ENCODE measurements around the gene KIRREL3. TPM values are rescaled to one million over a fixed set of nuclear protein-coding genes. Genes with fewer than 3 reads are reported as not detected.
"Not testable (repeated sequence)": the region's sequence is repeated elsewhere in the genome, so short reads cannot be mapped to it uniquely, and the experiment has no call there.

KIRREL3 gene
- total and polyA plus RNA-seq, 5 donors from 2014 or later = not detected

DNA sequence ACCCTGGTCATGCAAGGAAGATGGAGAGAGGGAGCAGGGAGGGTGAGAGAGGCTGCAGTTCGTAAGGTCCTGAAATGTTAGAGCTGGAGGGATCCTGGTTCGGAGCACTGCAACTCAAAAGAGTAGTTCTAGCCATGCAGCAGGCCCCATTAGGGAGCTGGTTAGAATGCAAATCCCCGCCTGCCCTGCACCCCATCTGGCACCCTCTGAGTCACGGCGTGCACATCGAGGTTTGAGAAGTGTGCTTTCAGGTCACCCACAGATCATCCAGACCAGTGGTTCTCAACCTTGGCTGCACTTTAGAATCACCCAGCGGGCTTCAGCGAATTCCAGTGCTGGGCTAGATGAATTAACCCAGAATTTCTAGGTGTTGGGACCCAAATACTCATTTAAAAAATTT, 596.9 kb downstream of the KIRREL3 start:
- no peak overlapping the region for H3K27ac Mint-ChIP-seq

DNA sequence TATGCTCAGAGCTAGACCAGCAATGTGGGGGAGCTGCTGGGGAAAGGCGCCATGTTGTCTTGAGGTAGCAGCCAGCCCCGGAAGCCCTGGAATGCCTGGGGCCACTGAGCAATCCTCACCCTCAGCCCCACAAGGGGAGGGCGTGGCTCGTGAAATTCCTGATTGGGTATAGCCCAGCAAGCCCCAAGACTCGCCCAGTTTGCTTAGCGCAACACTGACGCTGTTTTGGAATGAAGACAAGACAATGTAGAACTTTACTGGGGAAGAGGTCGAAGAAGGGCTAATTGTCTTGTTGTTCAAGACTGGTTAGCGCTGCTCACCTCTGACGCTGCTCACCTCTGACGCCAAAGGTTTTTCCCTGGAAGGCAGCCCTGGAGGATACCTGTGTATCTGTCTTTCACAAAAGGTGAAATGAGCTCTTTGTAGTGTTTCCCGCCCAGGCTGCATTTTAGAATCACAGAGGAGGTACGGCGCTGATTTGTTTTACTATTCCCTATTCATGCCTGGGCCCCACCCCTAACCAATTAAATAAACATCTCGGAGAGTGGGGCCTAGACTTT, 597.5 kb downstream of the KIRREL3 start:
- DNase-seq = no peak
- H3K27ac Mint-ChIP-seq = no peak overlapping the region
- ATAC-seq (ENCODE audit: low read depth in 2 of 2) = no peak
- H3K36me3 Mint-ChIP-seq = no peaks in the 10 kb centered on the region
- no peak overlapping the region for H3K4me3 ChIP-seq (ENCODE audit: low read depth, low read length)
- no peak overlapping the region for H3K27ac ChIP-seq (ENCODE audit: insufficient read depth, low read length, poor library complexity, severe bottlenecking)
- H3K4me3 Mint-ChIP-seq = no peak overlapping the region
- H3K27me3 ChIP-seq (ENCODE audit: control insufficient read depth, insufficient read depth, low read length) = no peaks in the 10 kb centered on the region
- H3K27me3 Mint-ChIP-seq = no peaks in the 10 kb centered on the region
- peaks cover 0 to 2% (median 0%) of the 10 kb centered on the region in 7 donors for H3K9me3 Mint-ChIP-seq
- no peaks in the 10 kb centered on the region for H3K4me1 ChIP-seq (ENCODE audit: control insufficient read depth, insufficient read depth, low read length, poor library complexity, severe bottlenecking)
- no peaks in the 10 kb centered on the region for H3K9me3 ChIP-seq (ENCODE audit: control insufficient read depth in 2 of 2, low read length in 2 of 2)
- H3K4me1 Mint-ChIP-seq = no peaks in the 10 kb centered on the region
- H3K36me3 ChIP-seq (ENCODE audit: control insufficient read depth, insufficient read depth, low read length) = no peaks in the 10 kb centered on the region

More for the DNA sequence above, 596.9 kb downstream of the KIRREL3 start:
- H3K4me1 Mint-ChIP-seq = no peaks in the 10 kb centered on the region
- peaks cover 0 to 2% (median 0%) of the 10 kb centered on the region in 7 donors for H3K9me3 Mint-ChIP-seq
- no peaks in the 10 kb centered on the region for H3K27me3 Mint-ChIP-seq
- no peak for ATAC-seq (ENCODE audit: low read depth in 2 of 2)
- Histone ChIP-seq H3K27me3 (ENCODE audit: control insufficient read depth, insufficient read depth, low read length) (no peaks in the 10 kb centered on the region), H3K4me1 (ENCODE audit: control insufficient read depth, insufficient read depth, low read length, poor library complexity, severe bottlenecking) (no peaks in the 10 kb centered on the region), H3K36me3 (ENCODE audit: control insufficient read depth, insufficient read depth, low read length) (no peaks in the 10 kb centered on the region), H3K9me3 (ENCODE audit: control insufficient read depth in 2 of 2, low read length in 2 of 2) (no peaks in the 10 kb centered on the region), H3K27ac (ENCODE audit: insufficient read depth, low read length, poor library complexity, severe bottlenecking) (no peak overlapping the region), H3K4me3 (ENCODE audit: low read depth, low read length) (no peak overlapping the region)
- no peak overlapping the region for H3K4me3 Mint-ChIP-seq
- DNase-seq = no peak
- no peaks in the 10 kb centered on the region for H3K36me3 Mint-ChIP-seq

DNA sequence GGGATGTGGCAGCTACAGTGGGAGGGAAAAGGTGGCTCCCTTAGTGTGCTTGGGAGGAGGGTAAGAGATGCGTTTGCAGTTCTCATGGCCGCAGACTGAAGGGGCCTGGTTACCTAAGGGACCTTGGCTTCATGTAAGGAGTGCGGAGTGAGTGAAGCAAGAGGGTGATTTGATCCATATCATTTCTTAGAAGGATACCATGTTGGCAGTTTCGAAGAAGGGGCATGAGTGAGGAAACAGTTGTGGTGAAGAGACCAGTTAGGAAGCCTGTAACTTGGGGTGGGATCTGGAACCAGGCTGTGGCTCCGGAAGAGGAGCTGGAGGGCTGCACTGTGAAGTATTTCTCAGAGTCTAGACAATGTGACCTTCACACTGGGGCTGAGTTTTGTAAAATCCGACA, 600.1 kb downstream of the KIRREL3 start:
- no peak for ATAC-seq (ENCODE audit: low read depth in 2 of 2)
- peak overlapping the region in 1 of 4 donors; percentile 0 for H3K4me3 Mint-ChIP-seq

DNA sequence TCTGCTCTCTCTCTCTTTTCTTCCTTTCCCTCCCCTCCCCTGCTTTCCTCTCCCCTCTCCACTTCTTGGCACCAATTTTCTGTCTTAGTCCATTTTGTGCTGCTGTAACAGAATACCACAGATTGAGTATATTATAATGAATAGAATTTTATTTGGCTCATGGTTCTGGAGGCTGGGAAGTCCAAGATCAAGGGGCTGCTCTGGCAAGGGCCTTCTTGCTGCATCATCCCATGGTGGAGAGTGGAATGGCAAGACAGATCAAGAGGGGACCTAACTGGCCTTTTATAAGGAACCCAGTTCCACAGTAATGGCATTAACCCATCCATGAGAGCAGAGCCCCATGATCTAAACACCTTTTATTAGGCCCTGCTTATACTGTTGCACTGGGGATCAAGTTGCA, 600.6 kb downstream of the KIRREL3 start:
- no peaks in the 10 kb centered on the region for H3K27me3 Mint-ChIP-seq
- no peak overlapping the region for H3K4me3 Mint-ChIP-seq
- H3K36me3 Mint-ChIP-seq = no peaks in the 10 kb centered on the region

More for the DNA sequence above, 600.1 kb downstream of the KIRREL3 start:
- H3K4me1 Mint-ChIP-seq = no peaks in the 10 kb centered on the region
- no peaks in the 10 kb centered on the region for H3K9me3 ChIP-seq (ENCODE audit: control insufficient read depth in 2 of 2, low read length in 2 of 2)
- no peaks in the 10 kb centered on the region for H3K27me3 Mint-ChIP-seq
- no peaks in the 10 kb centered on the region for H3K4me1 ChIP-seq (ENCODE audit: control insufficient read depth, insufficient read depth, low read length, poor library complexity, severe bottlenecking)
- no peak for DNase-seq
- H3K4me3 ChIP-seq (ENCODE audit: low read depth, low read length) = no peak overlapping the region
- H3K36me3 ChIP-seq (ENCODE audit: control insufficient read depth, insufficient read depth, low read length) = no peaks in the 10 kb centered on the region
- H3K27ac Mint-ChIP-seq = no peak overlapping the region
- no peak overlapping the region for H3K27ac ChIP-seq (ENCODE audit: insufficient read depth, low read length, poor library complexity, severe bottlenecking)
- peaks cover 0 to 2% (median 0%) of the 10 kb centered on the region in 7 donors for H3K9me3 Mint-ChIP-seq
- no peaks in the 10 kb centered on the region for H3K27me3 ChIP-seq (ENCODE audit: control insufficient read depth, insufficient read depth, low read length)
- H3K36me3 Mint-ChIP-seq = no peaks in the 10 kb centered on the region

DNA sequence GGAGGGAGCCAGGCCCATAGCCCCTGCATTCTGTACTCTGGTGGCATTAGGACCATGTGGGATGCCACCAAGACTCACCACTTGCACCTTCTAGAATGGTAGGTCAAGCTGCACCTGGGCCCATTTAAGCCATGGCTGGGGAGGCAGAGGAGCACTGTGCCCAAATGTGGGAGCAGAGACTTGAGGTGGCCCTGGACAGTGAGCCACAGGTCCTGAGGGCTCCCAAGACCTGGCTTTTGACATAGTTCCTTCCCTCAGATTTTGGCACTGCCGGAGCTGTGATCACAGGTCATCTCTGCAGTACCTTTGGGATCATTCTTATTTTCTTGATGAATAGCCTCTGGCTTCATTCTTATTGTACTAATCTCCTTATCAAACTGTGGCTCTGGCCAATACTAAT, 601.8 kb downstream of the KIRREL3 start:
- no peaks in the 10 kb centered on the region for H3K36me3 ChIP-seq (ENCODE audit: control insufficient read depth, insufficient read depth, low read length)
- no peaks in the 10 kb centered on the region for H3K27me3 Mint-ChIP-seq
- no peaks in the 10 kb centered on the region for H3K27me3 ChIP-seq (ENCODE audit: control insufficient read depth, insufficient read depth, low read length)
- no peak overlapping the region for H3K4me3 ChIP-seq (ENCODE audit: low read depth, low read length)
- no peaks in the 10 kb centered on the region for H3K4me1 ChIP-seq (ENCODE audit: control insufficient read depth, insufficient read depth, low read length, poor library complexity, severe bottlenecking)
- DNase-seq (no peak), ATAC-seq (ENCODE audit: low read depth in 2 of 2) (no peak)
- no peaks in the 10 kb centered on the region for H3K9me3 ChIP-seq (ENCODE audit: control insufficient read depth in 2 of 2, low read length in 2 of 2)
- H3K4me3 Mint-ChIP-seq = no peak overlapping the region
- H3K36me3 Mint-ChIP-seq = no peaks in the 10 kb centered on the region
- H3K4me1 Mint-ChIP-seq = no peaks in the 10 kb centered on the region
- no peak overlapping the region for H3K27ac Mint-ChIP-seq
- no peak overlapping the region for H3K27ac ChIP-seq (ENCODE audit: insufficient read depth, low read length, poor library complexity, severe bottlenecking)
- peaks cover 0 to 2% (median 0%) of the 10 kb centered on the region in 7 donors for H3K9me3 Mint-ChIP-seq

More for the DNA sequence above, 600.6 kb downstream of the KIRREL3 start:
- Mint-ChIP-seq H3K4me1 (no peaks in the 10 kb centered on the region), H3K27ac (no peak overlapping the region), H3K9me3 (peaks cover 0 to 2% (median 0%) of the 10 kb centered on the region in 7 donors)
- Histone ChIP-seq H3K36me3 (ENCODE audit: control insufficient read depth, insufficient read depth, low read length) (no peaks in the 10 kb centered on the region), H3K27me3 (ENCODE audit: control insufficient read depth, insufficient read depth, low read length) (no peaks in the 10 kb centered on the region), H3K4me1 (ENCODE audit: control insufficient read depth, insufficient read depth, low read length, poor library complexity, severe bottlenecking) (no peaks in the 10 kb centered on the region), H3K4me3 (ENCODE audit: low read depth, low read length) (no peak overlapping the region), H3K27ac (ENCODE audit: insufficient read depth, low read length, poor library complexity, severe bottlenecking) (no peak overlapping the region), H3K9me3 (ENCODE audit: control insufficient read depth in 2 of 2, low read length in 2 of 2) (no peaks in the 10 kb centered on the region)
- no peak for DNase-seq
- ATAC-seq (ENCODE audit: low read depth in 2 of 2) = no peak

DNA sequence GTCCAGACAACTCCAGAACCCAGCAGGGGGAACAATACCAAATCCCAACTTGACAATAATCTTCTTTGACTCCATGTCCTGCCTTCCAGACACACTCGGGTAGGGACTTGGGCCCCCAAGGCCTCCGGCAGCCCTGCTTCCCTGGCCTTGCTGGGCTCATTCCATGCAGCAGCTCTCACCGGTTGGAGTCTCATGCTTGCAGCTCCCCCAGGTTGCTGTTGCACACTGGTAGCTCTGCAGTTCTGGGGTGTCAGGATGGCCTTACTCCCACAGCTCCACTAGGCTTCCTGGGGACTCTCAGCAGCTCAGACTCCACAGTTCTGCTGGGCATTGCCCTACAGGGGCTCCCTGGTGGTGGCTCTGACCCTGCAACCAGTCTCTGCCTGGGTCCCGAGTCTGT, 602.3 kb downstream of the KIRREL3 start:
- H3K36me3 ChIP-seq (ENCODE audit: control insufficient read depth, insufficient read depth, low read length) = no peaks in the 10 kb centered on the region
- ATAC-seq (ENCODE audit: low read depth in 2 of 2) (no peak), DNase-seq (no peak)
- peaks cover 0 to 2% (median 0%) of the 10 kb centered on the region in 7 donors for H3K9me3 Mint-ChIP-seq
- H3K36me3 Mint-ChIP-seq = no peaks in the 10 kb centered on the region
- H3K4me1 Mint-ChIP-seq = no peaks in the 10 kb centered on the region
- no peak overlapping the region for H3K27ac ChIP-seq (ENCODE audit: insufficient read depth, low read length, poor library complexity, severe bottlenecking)
- no peaks in the 10 kb centered on the region for H3K9me3 ChIP-seq (ENCODE audit: control insufficient read depth in 2 of 2, low read length in 2 of 2)
- no peak overlapping the region for H3K4me3 Mint-ChIP-seq
- no peaks in the 10 kb centered on the region for H3K4me1 ChIP-seq (ENCODE audit: control insufficient read depth, insufficient read depth, low read length, poor library complexity, severe bottlenecking)
- H3K4me3 ChIP-seq (ENCODE audit: low read depth, low read length) = no peak overlapping the region
- H3K27me3 ChIP-seq (ENCODE audit: control insufficient read depth, insufficient read depth, low read length) = no peaks in the 10 kb centered on the region
- H3K27me3 Mint-ChIP-seq = peaks cover under 1% of the 10 kb centered on the region
- no peak overlapping the region for H3K27ac Mint-ChIP-seq

DNA sequence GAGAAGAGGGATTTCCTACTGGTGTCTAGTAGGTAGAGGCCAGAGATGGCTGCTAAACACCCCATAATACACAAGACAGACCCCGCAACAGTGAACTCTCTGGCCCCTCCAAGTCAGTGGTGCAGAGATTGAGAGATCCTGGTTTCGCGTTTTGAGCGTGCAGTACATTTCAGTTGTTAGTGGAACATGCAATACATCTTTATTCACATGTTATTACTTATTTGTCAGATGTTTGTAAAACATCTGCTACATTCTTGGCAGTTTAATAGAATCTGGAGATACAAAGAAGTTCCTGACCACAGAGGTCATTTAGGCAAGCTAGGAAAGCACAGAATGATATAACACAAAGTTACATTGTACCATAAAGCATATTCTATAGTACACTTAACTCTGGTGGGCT, 603.6 kb downstream of the KIRREL3 start:
- no peak for ATAC-seq (ENCODE audit: low read depth in 2 of 2)
- Mint-ChIP-seq H3K27ac (no peak overlapping the region), H3K27me3 (peaks cover 4% of the 10 kb centered on the region), H3K4me3 (no peak overlapping the region), H3K9me3 (peaks cover 0 to 2% (median 0%) of the 10 kb centered on the region in 7 donors), H3K36me3 (no peaks in the 10 kb centered on the region), H3K4me1 (no peaks in the 10 kb centered on the region)
- H3K9me3 ChIP-seq (ENCODE audit: control insufficient read depth in 2 of 2, low read length in 2 of 2) = no peaks in the 10 kb centered on the region
- no peaks in the 10 kb centered on the region for H3K27me3 ChIP-seq (ENCODE audit: control insufficient read depth, insufficient read depth, low read length)
- H3K27ac ChIP-seq (ENCODE audit: insufficient read depth, low read length, poor library complexity, severe bottlenecking) = no peak overlapping the region
- H3K4me3 ChIP-seq (ENCODE audit: low read depth, low read length) = no peak overlapping the region
- no peaks in the 10 kb centered on the region for H3K4me1 ChIP-seq (ENCODE audit: control insufficient read depth, insufficient read depth, low read length, poor library complexity, severe bottlenecking)
- no peak for DNase-seq
- H3K36me3 ChIP-seq (ENCODE audit: control insufficient read depth, insufficient read depth, low read length) = no peaks in the 10 kb centered on the region

DNA sequence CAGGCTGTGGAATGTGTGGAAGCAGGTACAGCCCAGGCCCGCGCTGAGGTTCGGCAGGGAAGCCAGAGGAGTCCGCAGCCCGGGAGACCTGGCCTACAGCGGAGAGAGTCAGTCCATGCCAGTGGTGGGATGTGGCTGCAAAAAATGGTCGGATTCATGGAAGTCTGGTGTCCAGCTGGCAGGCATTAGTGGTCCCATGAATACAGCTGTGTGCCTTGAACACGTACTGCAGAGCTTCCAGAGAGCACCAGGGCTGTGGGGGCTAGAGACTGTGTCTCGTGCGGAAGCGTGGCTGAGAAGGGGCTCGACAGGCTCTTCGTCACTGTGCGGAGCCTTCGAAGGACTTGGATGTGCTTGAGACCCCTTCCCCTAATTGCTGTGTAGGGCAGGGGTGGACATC, 604.3 kb downstream of the KIRREL3 start:
- not testable (repeated sequence) for H3K27ac ChIP-seq (ENCODE audit: insufficient read depth, low read length, poor library complexity, severe bottlenecking); H3K27ac Mint-ChIP-seq; H3K36me3 ChIP-seq (ENCODE audit: control insufficient read depth, insufficient read depth, low read length); H3K9me3 ChIP-seq (ENCODE audit: control insufficient read depth in 2 of 2, low read length in 2 of 2); H3K4me1 Mint-ChIP-seq; DNase-seq; H3K4me3 Mint-ChIP-seq; ATAC-seq (ENCODE audit: low read depth in 2 of 2); H3K36me3 Mint-ChIP-seq; H3K4me3 ChIP-seq (ENCODE audit: low read depth, low read length); H3K27me3 ChIP-seq (ENCODE audit: control insufficient read depth, insufficient read depth, low read length); H3K9me3 Mint-ChIP-seq; H3K27me3 Mint-ChIP-seq; H3K4me1 ChIP-seq (ENCODE audit: control insufficient read depth, insufficient read depth, low read length, poor library complexity, severe bottlenecking)
